Breast epithelium (tissue), 4 donors: ENCODE measurements around the gene RAPGEF1. TPM values are rescaled to one million over a fixed set of nuclear protein-coding genes. Genes with fewer than 3 reads are reported as not detected.
"Not testable (repeated sequence)": the region's sequence is repeated elsewhere in the genome, so short reads cannot be mapped to it uniquely, and the experiment has no call there.

ENCODE experiments used
- DNase-seq, 2 donors: peaks; one replicate each; pipeline ENCODE4 v3.0.0-alpha.2; 2019; ENCODE audit warnings: low spot score in 2 of 2
- H3K27ac ChIP-seq, 2 donors: fragments of 200-600 bp; sonication (generic) in 1 of 2; one replicate each; pipeline ENCODE4 v1.5.1; 2016 to 2019; ENCODE audit warnings: mild to moderate bottlenecking in 1 of 2
- H3K27me3 ChIP-seq, 2 donors: fragments of 200-600 bp; sonication (generic) in 1 of 2; one replicate each; pipeline versions ENCODE4 v1.5.1 to v1.6.0; 2017 to 2019; ENCODE audit warnings: control low read depth in 1 of 2, mild to moderate bottlenecking in 1 of 2
- H3K36me3 ChIP-seq: fragments of 200-600 bp; one replicate; pipeline ENCODE4 v1.5.1; 2019
- H3K4me1 ChIP-seq, 2 donors: fragments of 200-600 bp; sonication (generic); one replicate each; pipeline ENCODE4 v1.5.1; 2016 to 2019; ENCODE audit warnings: control low read depth in 1 of 2
- H3K4me3 ChIP-seq, 3 donors: fragments of 200-600 bp; sonication (generic); 1 replicate in 2 of 3; 2 replicates in 1 of 3; pipeline ENCODE4 v1.5.1; 2016 to 2019; ENCODE audit warnings: mild to moderate bottlenecking in 3 of 3, moderate library complexity in 2 of 3
- H3K9me3 ChIP-seq, 2 donors: fragments of 200-600 bp; sonication (generic) in 1 of 2; one replicate each; pipeline ENCODE4 v1.5.1; 2016 to 2019; ENCODE audit warnings: control low read depth in 1 of 2
- CTCF ChIP-seq, 3 donors: fragments of 450-650 bp; IDR thresholded peaks; one replicate each; pipeline ENCODE4 v1.5.1; 2016 to 2017; ENCODE audit warnings: antibody characterized with exemption in 3 of 3, mild to moderate bottlenecking in 3 of 3, moderate library complexity in 3 of 3
- POLR2A ChIP-seq: fragments of 450-650 bp; IDR thresholded peaks from one replicate; pipeline ENCODE4 v1.6.1; 2016; ENCODE audit warnings: antibody characterized with exemption, mild to moderate bottlenecking, moderate library complexity
- POLR2AphosphoS5 ChIP-seq, 3 donors: sonication (generic); formaldehyde crosslinking; IDR thresholded peaks; one replicate each; pipeline ENCODE4 v1.6.1; 2017; ENCODE audit warnings: antibody characterized with exemption in 3 of 3
- intact Hi-C: fragments of 100-400 bp; cut with DNase I; formaldehyde crosslinking; loops from one replicate; pipeline ENCODE4 v1.15.1; 2023; ENCODE audit warnings: low total_unique reads
- total RNA-seq, 3 donors: library from RNA; depleted of rRNA; stranded (reverse); fragments of >200 nt; gene quantifications; one replicate each; pipeline ENCODE4 v1.1.0, GENCODE V29; 2016

RAPGEF1 gene
- total RNA-seq, 3 donors from 2014 or later: 35.3 to 38.0 (median 37.3) TPM

- TF ChIP-seq POLR2AphosphoS5 (IDR thresholded peaks at IDR 0.05) (no peak), CTCF (IDR thresholded peaks at IDR 0.05) (no peak), POLR2A (no peak)
- Histone ChIP-seq H3K9me3 (no peaks in the 10 kb centered on the region), H3K36me3 (no peaks in the 10 kb centered on the region), H3K4me3 (no peak overlapping the region), H3K27me3 (peaks cover 0 to 21% of the 10 kb centered on the region in 2 donors), H3K27ac (no peak overlapping the region), H3K4me1 (no peaks in the 10 kb centered on the region)
- no peak for DNase-seq
- intact Hi-C loops: no loop called here
These were observed 19.3 kb upstream of the RAPGEF1 start for GRCh38 chr9:131759017-131759647.

- H3K4me1 ChIP-seq: no peaks in the 10 kb centered on the region
- TF ChIP-seq POLR2AphosphoS5 (IDR thresholded peaks at IDR 0.05) (no peak), POLR2A (no peak), CTCF (IDR thresholded peaks at IDR 0.05) (no peak)
- intact Hi-C loops: no loop called here
- no peak overlapping the region for H3K4me3 ChIP-seq
- H3K27ac ChIP-seq: no peak overlapping the region
- H3K27me3 ChIP-seq: peaks cover 0 to 13% of the 10 kb centered on the region in 2 donors
- no peaks in the 10 kb centered on the region for H3K36me3 ChIP-seq
- no peaks in the 10 kb centered on the region for H3K9me3 ChIP-seq
- DNase-seq: no peak
These were observed 17.7 kb upstream of the RAPGEF1 start for GRCh38 chr9:131757549-131757948.

- no peaks in the 10 kb centered on the region for H3K36me3 ChIP-seq
- intact Hi-C loops: no loop called here
- H3K9me3 ChIP-seq: no peaks in the 10 kb centered on the region
- peak; percentile 76 to 84 for DNase-seq
- no peak overlapping the region for H3K4me3 ChIP-seq
- TF ChIP-seq CTCF (IDR thresholded peaks at IDR 0.05): peak in 2 of 3 donors; percentile 42 to 43
- TF ChIP-seq POLR2AphosphoS5 (IDR thresholded peaks at IDR 0.05): no peak
- H3K4me1 ChIP-seq: no peaks in the 10 kb centered on the region
- H3K27me3 ChIP-seq: peaks cover 0 to 13% of the 10 kb centered on the region in 2 donors
- H3K27ac ChIP-seq: no peak overlapping the region
These were observed 15.8 kb upstream of the RAPGEF1 start for GRCh38 chr9:131755541-131756198.

DNA sequence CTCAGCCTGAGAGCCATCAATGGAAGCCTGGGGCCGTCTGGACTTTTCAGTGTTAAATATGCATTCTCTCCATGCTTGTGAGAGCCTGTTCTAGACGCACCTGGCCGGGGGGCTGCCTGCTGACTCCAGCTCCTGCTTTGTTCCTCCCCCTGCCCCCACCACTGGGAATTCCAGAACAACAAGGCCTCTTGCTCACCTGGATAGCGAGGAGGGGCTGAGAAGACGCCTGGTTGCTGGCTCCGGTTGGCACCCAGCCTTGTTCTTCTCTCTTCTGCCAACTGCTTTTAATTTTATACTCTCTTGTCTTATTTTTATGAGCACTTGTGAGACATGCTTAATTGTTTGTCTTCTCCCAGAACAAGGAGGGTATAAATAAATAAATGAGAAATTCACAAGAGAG, 15.0 kb upstream of the RAPGEF1 start:
- H3K36me3 ChIP-seq: no peaks in the 10 kb centered on the region
- intact Hi-C loops: no loop called here
- TF ChIP-seq POLR2A (no peak), CTCF (IDR thresholded peaks at IDR 0.05) (no peak), POLR2AphosphoS5 (IDR thresholded peaks at IDR 0.05) (no peak)
- peak in 1 of 2 donors; percentile 86 for DNase-seq
- H3K4me3 ChIP-seq: no peak overlapping the region
- H3K9me3 ChIP-seq: no peaks in the 10 kb centered on the region
- H3K27me3 ChIP-seq: peaks cover 0 to 13% of the 10 kb centered on the region in 2 donors
- H3K27ac ChIP-seq: peak overlapping the region in 1 of 2 donors; percentile 40
- no peaks in the 10 kb centered on the region for H3K4me1 ChIP-seq

DNA sequence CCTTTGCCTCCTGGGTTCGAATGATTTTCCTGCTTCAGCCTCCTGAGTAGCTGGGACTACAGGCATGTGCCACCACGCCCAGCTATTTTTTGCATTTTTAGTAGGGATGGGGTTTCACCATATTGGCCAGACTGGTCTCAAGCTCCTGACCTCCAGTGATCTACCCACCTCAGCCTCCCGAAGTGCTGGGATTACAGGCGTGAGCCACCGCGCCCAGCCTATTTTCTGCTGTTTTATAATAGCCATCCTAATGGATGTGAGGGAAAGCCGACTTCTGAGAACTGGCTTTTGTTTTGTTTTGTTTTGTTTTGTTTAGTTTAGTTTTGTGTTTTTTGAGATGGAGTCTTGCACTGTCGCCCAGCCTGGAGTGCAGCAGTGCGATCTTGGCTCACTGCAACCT, 13.9 kb upstream of the RAPGEF1 start:
- intact Hi-C loops, H3K27ac ChIP-seq, H3K4me1 ChIP-seq, H3K36me3 ChIP-seq, DNase-seq, H3K4me3 ChIP-seq, H3K9me3 ChIP-seq: not testable (repeated sequence)
- H3K27me3 ChIP-seq: peaks cover 0 to 13% of the 10 kb centered on the region in 2 donors
